NK-92 (cell line): ENCODE measurements around the gene ANXA8.

Source experiments
- DNase-seq: peaks from one replicate; lab custom pipeline; 2025; ENCODE audit not compliant: unreplicated experiment; lab: John Stamatoyannopoulos, UW

ANXA8 gene

DNA sequence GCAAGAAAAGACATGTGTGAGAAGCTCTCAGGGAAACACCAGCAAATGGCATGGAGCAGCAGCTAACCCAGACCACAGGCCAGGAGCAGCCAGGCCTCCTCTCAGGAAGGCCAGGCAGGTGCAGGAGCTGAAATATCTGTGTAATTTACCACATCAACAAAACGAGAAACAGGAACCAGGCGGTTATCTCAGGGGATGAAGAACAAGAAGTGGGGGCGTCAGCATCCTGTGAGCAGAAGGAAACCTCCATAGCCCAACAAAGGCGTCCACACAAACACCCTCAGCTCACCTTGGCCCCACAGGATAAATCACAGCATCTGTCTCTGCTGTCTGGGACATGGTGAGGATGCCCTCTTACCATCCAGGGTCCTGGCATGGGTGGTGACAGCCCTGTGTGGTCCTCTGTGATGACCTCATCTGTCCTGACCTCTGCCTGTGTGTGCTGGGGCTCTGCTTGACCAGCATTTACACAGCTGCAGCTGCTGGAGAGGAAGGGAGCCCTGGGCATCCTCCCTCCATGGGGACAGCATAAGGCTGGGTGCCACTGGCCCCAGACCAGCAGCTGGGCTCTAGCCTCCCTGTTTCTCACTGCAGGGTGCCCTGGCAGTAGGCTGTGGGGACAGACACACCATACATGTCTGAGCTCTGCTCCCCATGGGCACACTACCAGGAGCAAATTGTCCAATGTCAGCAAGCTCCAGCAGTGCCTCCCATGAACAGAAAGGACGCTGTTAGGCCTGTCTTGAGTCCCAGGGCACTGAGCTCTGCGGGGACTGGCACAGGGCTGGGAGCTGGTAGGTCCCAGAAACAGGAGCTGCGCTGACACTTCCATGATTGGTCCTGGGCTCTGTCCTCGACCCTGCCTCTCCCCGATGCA is 34.6 kb downstream of the ANXA8 start:
- DNase-seq, result no peak

- no peak for DNase-seq
Observed at GRCh38 chr10:47447705-47448104, 36.2 kb downstream of the ANXA8 start.

DNA sequence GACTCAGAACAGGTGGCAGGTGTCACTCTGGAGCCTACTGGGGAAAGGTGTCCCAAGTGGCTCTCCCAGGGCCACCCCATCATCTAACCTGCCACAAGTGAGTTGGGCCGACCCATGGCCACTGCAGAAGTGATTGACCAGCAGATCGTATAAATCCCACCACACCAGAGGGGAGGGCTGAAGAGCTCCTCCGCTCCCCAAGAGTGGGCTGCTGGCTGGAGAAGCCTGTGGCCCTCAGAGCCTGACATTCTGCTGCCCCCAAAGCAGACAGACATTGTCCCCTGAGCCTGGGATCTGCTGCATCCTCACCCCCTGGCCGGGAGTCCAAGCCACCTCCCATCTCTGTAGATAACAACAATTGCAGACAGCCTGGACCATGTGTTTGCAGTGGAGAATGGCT is 36.7 kb downstream of the ANXA8 start:
- DNase-seq, result no peak

- no peak for DNase-seq
Observed at GRCh38 chr10:47445720-47446119, 38.2 kb downstream of the ANXA8 start.

- no peak for DNase-seq
Observed at GRCh38 chr10:47444047-47444446, 39.9 kb downstream of the ANXA8 start.

GRCh38 chr10:47443145-47443544 is 40.8 kb downstream of the ANXA8 start:
- no peak for DNase-seq

- no peak for DNase-seq
Observed at GRCh38 chr10:47442351-47442750, 41.6 kb downstream of the ANXA8 start.

GRCh38 chr10:47441938-47442337 is 42.0 kb downstream of the ANXA8 start:
- DNase-seq, result no peak

GRCh38 chr10:47440207-47440606 is 43.7 kb downstream of the ANXA8 start:
- no peak for DNase-seq

DNA sequence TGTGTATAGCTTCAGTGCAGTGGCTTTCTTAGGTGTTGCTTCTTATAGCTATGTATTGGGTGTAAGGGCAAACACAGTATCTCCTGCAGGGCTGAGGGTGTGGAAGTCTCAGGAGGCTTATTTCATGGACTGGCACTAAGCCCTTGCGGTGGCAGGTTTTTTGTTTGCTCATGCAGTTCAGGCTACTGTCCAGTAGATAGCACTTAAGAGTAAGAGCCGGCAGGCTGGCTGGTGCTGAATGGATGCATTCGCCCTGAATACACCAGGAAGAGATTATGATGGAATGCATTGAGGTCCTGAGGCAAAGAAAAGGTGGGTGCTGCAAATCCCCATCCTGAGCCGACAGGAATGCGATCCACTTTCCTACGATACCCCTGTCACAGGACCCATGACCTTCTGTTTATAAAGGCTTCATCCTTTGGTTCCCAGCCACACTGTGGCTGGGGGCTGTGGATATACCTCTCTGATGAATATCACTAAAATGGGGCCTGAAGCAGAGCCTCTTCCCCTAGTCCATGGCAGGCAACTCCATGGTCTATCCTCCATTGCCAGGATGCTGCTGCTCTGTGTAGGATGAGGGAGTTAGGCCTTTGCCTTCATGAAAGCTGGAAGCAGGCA is 44.9 kb downstream of the ANXA8 start:
- no peak for DNase-seq

DNA sequence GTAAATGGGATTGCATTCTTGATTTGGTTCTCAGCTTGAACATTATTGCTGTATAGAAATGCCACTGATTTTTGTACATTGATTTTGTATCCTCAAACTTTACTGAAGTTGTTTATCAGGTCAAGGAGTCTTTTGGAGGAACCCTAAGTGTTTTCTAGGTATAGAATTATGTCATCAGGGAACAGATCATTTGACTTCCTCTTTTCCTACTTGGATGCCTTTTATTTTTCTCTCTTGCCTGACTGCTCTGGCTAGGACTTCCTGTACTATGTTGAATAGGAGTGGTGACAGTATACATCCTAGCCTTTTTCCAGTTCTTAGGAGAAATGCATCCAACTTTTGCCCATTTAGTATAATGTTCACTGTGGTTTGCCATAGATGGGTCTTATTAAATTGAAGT is 48.8 kb downstream of the ANXA8 start:
- DNase-seq, result no peak

- DNase-seq, result no peak
Observed at GRCh38 chr10:47425813-47426419, 58.0 kb downstream of the ANXA8 start.

DNA sequence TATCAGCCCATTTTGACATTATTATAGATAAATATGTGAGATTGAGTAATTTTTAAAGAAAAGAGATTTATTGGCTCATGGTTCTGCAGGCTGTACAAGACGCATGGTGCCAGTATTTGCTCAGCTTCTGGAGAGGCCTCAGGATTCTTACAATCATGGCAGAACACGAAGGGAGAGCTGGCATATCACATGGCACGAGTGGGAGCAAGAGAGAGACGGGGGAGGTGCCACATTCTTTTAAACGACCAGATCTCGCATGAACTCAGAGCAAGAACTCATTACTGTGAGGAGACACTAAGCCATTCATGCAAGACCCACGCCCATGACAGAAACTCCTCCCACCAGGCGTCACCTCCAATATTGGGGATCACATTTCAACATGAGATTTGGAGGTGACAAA is 59.7 kb downstream of the ANXA8 start:
- no peak for DNase-seq

DNA sequence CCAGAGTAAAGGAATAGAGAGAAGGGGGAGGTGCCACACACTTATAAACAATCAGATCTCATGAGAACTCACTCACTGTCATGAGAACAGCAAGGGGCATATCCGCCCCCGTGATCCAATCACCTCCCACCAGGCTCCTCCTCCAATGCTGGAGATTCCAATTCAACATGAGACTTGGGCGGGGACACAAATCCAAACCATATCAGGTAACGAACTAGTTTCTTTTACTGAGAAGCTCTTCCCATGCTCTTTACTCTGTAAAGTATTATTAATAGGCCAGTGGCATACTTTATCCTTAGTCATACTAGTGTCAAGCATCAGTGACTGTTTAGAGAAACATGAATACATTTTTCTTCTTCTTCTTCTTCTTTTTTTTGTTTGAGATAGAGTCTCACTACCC is 60.4 kb downstream of the ANXA8 start:
- DNase-seq, result no peak

GRCh38 chr10:47421057-47421952 is 62.6 kb downstream of the ANXA8 start:
- DNase-seq, result no peak

DNA sequence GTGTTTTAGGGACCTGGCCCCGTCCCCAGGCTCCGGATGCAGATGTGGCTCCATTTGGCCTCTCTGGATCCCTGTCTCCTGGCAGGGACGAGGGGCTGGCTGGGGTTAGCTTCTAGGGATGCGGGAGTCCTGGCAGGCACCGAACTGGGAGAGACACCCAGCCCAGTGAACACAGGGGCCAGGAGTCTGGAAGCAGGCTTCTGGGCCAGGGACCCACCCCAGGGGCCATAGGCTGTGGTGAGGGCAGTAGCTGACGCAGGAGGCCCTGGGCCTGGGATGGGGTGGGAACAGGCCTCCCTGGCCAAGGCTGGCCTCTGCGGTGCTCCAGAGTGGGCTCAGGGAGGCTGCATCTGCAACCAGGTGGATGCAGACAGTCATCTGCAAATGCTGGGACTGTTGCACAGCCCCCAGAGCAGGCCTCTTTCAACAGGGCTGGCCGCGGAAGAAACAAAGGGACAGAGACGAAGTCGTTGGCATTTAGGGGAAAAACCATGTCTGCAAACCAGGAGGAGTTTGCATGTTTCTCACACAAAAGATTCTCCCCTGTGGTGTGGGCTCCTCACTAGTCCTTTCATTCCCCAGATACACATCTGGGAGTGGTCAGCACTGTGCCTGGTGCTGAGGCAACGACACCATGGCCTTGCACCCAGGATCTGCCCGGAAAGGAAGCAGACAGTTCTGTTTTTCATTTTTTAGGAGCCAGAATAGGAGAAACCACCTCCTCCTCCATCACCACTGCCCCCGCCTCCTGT is 63.4 kb downstream of the ANXA8 start:
- no peak for DNase-seq

DNA sequence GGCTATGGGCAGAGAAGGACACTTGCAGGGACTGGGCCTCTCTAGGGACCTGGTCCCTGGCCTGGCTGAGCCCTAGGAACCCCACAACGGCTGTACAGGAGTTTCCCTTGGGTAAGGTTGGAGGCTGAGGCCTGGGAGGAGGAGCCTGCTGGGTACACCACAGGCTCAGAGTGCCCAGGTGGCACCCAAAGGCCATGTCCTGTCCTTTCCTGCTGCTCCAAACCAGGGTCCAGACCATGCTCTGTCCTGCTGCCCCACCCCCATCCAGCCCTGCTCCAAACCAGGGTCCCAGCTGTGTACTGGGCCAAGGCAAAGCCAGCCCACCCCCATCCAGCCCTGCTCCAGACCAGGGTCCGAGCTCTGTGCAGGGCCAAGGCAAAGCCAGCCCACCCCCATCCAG is 64.5 kb downstream of the ANXA8 start:
- no peak for DNase-seq

DNA sequence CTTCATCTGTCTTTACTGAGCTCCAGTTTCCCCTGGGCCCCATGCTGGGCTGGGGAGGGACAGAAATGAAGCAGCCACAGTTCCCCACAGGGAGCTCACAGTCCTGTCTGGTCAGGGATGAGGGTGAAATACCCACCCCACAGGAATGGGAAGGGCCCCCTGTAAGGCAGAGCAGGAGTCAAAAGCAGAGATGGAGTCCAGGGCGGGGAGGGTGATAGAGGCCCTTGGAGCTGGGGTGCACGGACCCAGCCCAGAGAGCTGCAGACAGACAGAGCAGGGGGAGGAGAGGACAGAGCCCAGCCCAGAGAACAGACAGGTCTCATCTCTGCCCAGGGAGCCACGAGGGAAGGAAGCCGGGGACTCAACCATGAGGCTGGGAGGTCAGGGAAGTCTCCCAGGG is 64.9 kb downstream of the ANXA8 start:
- DNase-seq, result no peak

DNA sequence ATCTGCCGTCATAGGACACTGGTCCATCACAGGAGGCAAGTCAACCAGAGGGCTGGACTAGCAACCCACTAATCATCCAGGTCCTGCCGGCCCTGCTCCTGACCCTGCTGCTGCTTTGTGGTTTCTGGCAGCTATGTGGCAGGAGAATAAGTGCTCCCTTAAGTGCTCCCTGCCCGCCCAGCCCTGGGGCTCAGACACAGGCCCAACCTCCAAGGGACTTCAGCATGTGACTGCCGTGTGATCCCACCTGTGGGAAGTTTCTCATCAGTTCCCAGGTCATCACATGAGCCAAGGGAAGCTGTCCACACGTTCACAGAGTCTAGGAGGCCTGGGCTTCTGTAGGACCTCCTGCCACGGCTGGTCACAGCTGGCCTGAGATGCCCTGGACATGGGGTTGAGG is 65.6 kb downstream of the ANXA8 start:
- DNase-seq, result no peak
